ENCODE results near the gene ARMC3.
"Not testable (repeated sequence)": the region's sequence is repeated elsewhere in the genome, so short reads cannot be mapped to it uniquely, and the experiment has no call there.

The ARMC3 gene

DNA sequence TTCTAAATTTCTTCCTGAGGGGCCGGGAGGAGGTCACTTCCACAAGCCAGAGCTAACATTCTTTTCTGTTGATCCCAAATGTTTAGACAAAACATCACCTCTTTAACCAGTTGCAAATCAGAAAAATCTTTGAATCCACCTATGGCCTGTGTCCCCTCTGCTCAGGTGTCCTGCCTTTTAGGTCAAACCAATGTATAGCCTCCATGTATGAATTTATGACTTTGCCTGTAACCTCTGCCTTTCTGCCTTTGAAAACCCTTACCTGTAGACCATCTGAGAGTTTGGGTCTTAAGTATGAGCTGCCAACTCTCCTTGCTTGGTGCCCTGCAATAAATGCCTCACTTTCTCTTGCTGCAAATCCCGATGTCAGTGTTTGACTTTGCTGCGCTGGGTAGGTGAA is 123.4 kb downstream of the ARMC3 start:
- no peaks in the 10 kb centered on the region for H3K27me3 ChIP-seq (ENCODE audit: low read depth, low read length)
- no peak overlapping the region for H3K27ac ChIP-seq (ENCODE audit: low read length)
- peaks cover 0 to 6% of the 10 kb centered on the region in 2 donors for H3K4me1 ChIP-seq (ENCODE audit: control insufficient read depth in 1 of 2, insufficient read depth in 2 of 2, low read length in 2 of 2)
- H3K9me3 ChIP-seq (ENCODE audit: control insufficient read depth in 1 of 2, low read length in 2 of 2): no peaks in the 10 kb centered on the region
- no peaks in the 10 kb centered on the region for H3K36me3 ChIP-seq (ENCODE audit: control insufficient read depth in 1 of 2, insufficient read depth in 2 of 2, low read length in 2 of 2)
- no peak overlapping the region for H3K4me3 ChIP-seq (ENCODE audit: low read depth in 1 of 2, low read length in 2 of 2)

DNA sequence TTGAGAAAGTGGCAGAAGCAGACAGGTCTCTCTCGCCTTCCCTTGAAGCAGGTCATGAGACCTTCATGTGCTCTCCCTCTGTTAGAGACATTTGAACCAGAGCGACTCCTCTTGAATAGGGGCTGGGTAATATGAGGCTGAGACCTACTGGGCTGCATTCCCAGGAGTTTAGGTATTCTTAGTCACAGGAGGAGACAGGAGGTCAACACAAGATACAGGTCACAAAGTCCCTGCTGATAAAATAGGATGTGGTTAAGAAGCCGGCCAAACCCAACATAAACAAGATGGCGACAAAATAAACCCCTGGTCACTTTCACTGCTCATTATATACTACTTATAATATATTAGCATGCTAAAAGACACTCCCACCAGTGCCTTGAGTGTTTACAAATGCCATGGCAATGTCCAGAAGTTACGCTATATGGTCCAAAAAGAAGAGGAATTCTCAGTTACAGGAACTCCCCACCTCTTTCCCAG is 124.0 kb downstream of the ARMC3 start:
- peaks cover 0 to 6% of the 10 kb centered on the region in 2 donors for H3K4me1 ChIP-seq (ENCODE audit: control insufficient read depth in 1 of 2, insufficient read depth in 2 of 2, low read length in 2 of 2)
- no peaks in the 10 kb centered on the region for H3K36me3 ChIP-seq (ENCODE audit: control insufficient read depth in 1 of 2, insufficient read depth in 2 of 2, low read length in 2 of 2)
- no peak overlapping the region for H3K4me3 ChIP-seq (ENCODE audit: low read depth in 1 of 2, low read length in 2 of 2)
- no peaks in the 10 kb centered on the region for H3K9me3 ChIP-seq (ENCODE audit: control insufficient read depth in 1 of 2, low read length in 2 of 2)
- H3K27ac ChIP-seq (ENCODE audit: low read length): no peak overlapping the region
- H3K27me3 ChIP-seq (ENCODE audit: low read depth, low read length): no peaks in the 10 kb centered on the region

DNA sequence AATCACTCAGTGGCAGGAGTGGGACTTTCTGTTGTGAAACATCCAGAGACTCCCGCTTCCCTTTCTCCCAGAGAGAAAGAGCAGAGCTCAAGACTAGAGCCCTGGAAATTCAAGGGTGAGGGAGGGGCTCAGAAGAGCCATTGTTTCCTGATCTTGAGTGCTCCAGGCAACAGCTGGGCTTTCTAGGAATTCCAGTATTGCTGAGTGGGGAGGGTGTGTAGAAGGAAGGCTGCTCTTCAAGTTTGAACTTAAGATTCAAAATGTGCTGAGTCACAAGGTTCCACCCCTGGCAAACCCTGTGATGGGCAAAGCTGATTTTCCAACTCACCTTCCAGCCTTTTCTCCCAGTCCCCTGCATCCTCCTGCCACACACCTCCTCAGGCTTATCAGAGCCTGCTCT is 125.2 kb downstream of the ARMC3 start:
- no peaks in the 10 kb centered on the region for H3K9me3 ChIP-seq (ENCODE audit: control insufficient read depth in 1 of 2, low read length in 2 of 2)
- H3K27me3 ChIP-seq (ENCODE audit: low read depth, low read length): no peaks in the 10 kb centered on the region
- no peak overlapping the region for H3K27ac ChIP-seq (ENCODE audit: low read length)
- H3K36me3 ChIP-seq (ENCODE audit: control insufficient read depth in 1 of 2, insufficient read depth in 2 of 2, low read length in 2 of 2): no peaks in the 10 kb centered on the region
- H3K4me3 ChIP-seq (ENCODE audit: low read depth in 1 of 2, low read length in 2 of 2): no peak overlapping the region
- H3K4me1 ChIP-seq (ENCODE audit: control insufficient read depth in 1 of 2, insufficient read depth in 2 of 2, low read length in 2 of 2): peaks cover 0 to 6% of the 10 kb centered on the region in 2 donors

DNA sequence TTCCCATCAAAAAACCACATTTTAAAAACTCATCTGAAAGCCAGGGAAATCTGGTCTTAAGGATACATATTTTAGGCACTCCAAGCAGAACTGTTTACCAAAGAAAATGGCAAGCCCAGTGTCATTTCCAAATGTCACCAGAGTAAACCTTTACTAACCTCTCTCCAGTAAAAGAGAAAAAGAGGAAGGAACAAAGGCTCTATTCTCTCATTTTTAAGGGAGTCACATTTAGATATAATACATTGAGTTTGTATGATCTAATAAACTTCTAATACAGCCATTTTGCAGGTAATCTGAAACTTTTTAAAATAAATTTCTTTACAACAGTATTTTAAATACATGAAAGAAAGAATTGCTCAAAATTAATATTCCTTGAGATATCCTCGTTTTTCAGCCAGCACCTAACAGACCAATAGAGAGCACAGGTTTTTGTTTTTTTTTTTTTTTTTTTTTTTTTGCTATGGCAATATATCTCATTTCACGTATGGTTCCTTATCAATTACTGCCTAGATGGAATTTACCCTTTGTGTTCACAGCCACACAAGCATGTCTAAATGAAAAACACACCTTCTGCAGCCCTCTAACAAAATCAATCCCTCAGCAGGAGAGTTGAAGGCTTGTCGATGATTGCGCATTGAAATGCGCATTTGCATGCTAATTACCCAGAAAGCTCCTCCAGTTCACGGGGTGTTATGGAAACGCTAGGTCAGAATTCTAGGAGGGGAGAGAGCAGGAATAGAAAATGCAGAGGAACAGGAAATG is 127.8 kb downstream of the ARMC3 start:
- no peak overlapping the region for H3K4me3 ChIP-seq (ENCODE audit: low read depth in 1 of 2, low read length in 2 of 2)
- peaks cover 0 to 6% of the 10 kb centered on the region in 2 donors for H3K4me1 ChIP-seq (ENCODE audit: control insufficient read depth in 1 of 2, insufficient read depth in 2 of 2, low read length in 2 of 2)
- H3K27me3 ChIP-seq (ENCODE audit: low read depth, low read length): no peaks in the 10 kb centered on the region
- no peaks in the 10 kb centered on the region for H3K36me3 ChIP-seq (ENCODE audit: control insufficient read depth in 1 of 2, insufficient read depth in 2 of 2, low read length in 2 of 2)
- H3K27ac ChIP-seq (ENCODE audit: low read length): no peak overlapping the region
- peaks cover 0 to 3% of the 10 kb centered on the region in 2 donors for H3K9me3 ChIP-seq (ENCODE audit: control insufficient read depth in 1 of 2, low read length in 2 of 2)

DNA sequence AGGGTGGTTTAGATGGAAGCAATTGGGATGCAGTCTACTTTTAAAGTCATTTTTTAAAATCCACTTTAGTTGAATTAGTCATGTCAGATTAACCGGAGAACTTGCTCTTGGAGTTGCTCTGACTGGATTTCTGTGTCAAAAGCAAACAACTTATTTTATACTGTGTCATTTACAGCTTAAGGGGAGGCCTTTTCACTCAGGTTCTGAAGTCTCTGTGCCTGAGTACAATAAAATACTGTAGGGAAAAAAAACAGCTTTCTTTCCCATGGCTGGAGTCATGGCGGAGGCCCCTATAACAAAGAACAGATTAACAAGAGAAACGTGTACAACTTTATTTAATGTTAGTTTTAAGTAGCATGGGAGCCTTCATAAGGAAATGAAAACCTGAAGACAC is 128.3 kb downstream of the ARMC3 start:
- Histone ChIP-seq H3K27ac (ENCODE audit: low read length) (no peak overlapping the region), H3K9me3 (ENCODE audit: control insufficient read depth in 1 of 2, low read length in 2 of 2) (peaks cover 0 to 3% of the 10 kb centered on the region in 2 donors), H3K36me3 (ENCODE audit: control insufficient read depth in 1 of 2, insufficient read depth in 2 of 2, low read length in 2 of 2) (no peaks in the 10 kb centered on the region), H3K4me3 (ENCODE audit: low read depth in 1 of 2, low read length in 2 of 2) (no peak overlapping the region), H3K4me1 (ENCODE audit: control insufficient read depth in 1 of 2, insufficient read depth in 2 of 2, low read length in 2 of 2) (peaks cover 0 to 6% of the 10 kb centered on the region in 2 donors), H3K27me3 (ENCODE audit: low read depth, low read length) (no peaks in the 10 kb centered on the region)

DNA sequence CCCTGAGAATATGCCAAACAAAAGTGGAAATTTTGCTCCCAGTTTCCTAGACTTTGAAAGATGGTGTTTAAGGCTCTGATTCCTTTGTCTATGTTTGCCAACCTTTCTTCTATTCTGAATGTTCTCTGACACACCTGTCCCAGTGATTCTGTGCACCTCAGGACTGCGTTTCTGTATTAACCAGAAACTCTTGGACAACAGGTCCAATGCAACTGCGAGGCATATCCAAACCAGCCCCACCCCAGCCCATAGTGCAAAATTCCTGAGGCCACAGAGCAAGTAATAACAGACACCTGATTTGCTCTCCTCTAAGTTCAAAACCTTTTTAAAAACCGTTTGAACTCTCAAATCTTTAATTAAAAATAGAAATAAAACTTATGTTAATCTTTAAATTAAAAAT is 130.5 kb downstream of the ARMC3 start:
- H3K36me3 ChIP-seq (ENCODE audit: control insufficient read depth in 1 of 2, insufficient read depth in 2 of 2, low read length in 2 of 2): no peaks in the 10 kb centered on the region
- H3K27ac ChIP-seq (ENCODE audit: low read length): no peak overlapping the region
- peaks cover 0 to 6% of the 10 kb centered on the region in 2 donors for H3K4me1 ChIP-seq (ENCODE audit: control insufficient read depth in 1 of 2, insufficient read depth in 2 of 2, low read length in 2 of 2)
- peaks cover 0 to 3% of the 10 kb centered on the region in 2 donors for H3K9me3 ChIP-seq (ENCODE audit: control insufficient read depth in 1 of 2, low read length in 2 of 2)
- H3K27me3 ChIP-seq (ENCODE audit: low read depth, low read length): no peaks in the 10 kb centered on the region
- no peak overlapping the region for H3K4me3 ChIP-seq (ENCODE audit: low read depth in 1 of 2, low read length in 2 of 2)

DNA sequence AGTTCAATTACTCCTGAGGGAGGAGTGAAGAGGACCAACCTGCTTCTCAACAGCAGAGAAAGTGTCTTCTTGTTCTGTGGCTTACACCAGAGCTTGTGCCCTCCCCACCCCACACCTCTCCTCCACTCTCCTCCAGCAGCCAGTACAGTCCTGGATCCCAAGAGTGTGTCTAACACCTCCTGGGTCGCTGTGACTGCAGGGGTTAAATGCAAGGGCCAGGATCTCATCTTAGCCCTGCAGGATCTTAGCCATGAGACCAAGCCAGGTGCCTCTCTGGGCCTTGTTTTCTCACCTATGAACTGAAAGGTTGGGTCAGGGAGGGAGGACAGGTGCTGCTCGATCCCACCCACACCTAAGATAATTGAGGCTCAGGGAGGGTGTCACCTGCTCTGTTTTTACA is 133.1 kb downstream of the ARMC3 start:
- no peak overlapping the region for H3K4me3 ChIP-seq (ENCODE audit: low read depth in 1 of 2, low read length in 2 of 2)
- no peaks in the 10 kb centered on the region for H3K36me3 ChIP-seq (ENCODE audit: control insufficient read depth in 1 of 2, insufficient read depth in 2 of 2, low read length in 2 of 2)
- H3K9me3 ChIP-seq (ENCODE audit: control insufficient read depth in 1 of 2, low read length in 2 of 2): peaks cover 0 to 3% of the 10 kb centered on the region in 2 donors
- peaks cover 9 to 22% of the 10 kb centered on the region in 2 donors for H3K4me1 ChIP-seq (ENCODE audit: control insufficient read depth in 1 of 2, insufficient read depth in 2 of 2, low read length in 2 of 2)
- no peak overlapping the region for H3K27ac ChIP-seq (ENCODE audit: low read length)
- no peaks in the 10 kb centered on the region for H3K27me3 ChIP-seq (ENCODE audit: low read depth, low read length)

DNA sequence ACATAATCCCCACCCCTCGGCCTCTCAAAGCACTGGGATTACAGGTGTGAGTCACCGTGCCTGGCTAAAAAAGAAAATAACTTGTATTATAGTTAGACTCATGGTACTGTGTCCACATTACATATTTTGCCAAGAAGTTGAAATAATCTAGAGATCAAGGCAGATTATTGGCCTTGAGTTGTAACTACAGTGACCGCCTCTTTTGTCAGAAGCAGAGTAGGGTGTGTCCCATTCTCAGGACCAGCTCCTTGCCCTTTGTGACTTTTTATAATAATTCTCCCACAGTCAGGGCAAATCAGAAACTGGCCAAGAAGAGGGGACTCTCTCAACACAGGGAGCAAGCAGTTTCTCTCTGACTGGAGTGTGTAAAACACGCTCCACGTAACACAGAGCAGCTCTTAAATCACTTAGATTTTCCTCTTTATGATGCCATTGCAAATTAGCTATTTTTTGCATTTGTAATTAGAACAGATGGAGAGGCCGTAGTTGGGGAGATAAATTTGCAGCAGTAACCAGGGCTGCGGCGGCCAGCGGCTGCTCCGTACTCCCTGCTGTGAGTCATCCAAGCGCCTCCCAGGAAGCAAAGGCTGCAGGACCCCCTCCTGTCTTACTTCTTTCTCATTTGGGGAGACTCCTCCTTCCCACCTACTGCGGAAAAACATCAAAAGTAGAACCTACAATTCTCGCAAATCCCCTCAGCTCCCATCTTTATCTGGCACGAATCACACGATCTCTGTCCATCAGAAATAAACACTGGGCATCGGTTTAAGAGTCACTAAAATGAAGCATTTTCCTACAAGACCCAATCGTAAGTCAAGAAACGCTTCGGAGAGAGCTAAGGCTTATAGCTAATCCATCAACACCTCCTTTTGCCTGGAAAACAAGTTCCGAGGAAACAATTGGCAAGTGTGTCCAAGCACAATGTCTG is 135.5 kb downstream of the ARMC3 start:
- Histone ChIP-seq H3K4me1 (ENCODE audit: control insufficient read depth in 1 of 2, insufficient read depth in 2 of 2, low read length in 2 of 2) (peaks cover 10 to 30% of the 10 kb centered on the region in 2 donors), H3K27me3 (ENCODE audit: low read depth, low read length) (no peaks in the 10 kb centered on the region), H3K9me3 (ENCODE audit: control insufficient read depth in 1 of 2, low read length in 2 of 2) (peaks cover 0 to 3% of the 10 kb centered on the region in 2 donors), H3K4me3 (ENCODE audit: low read depth in 1 of 2, low read length in 2 of 2) (peak overlapping the region in 1 of 2 donors; percentile 40), H3K27ac (ENCODE audit: low read length) (no peak overlapping the region), H3K36me3 (ENCODE audit: control insufficient read depth in 1 of 2, insufficient read depth in 2 of 2, low read length in 2 of 2) (no peaks in the 10 kb centered on the region)

DNA sequence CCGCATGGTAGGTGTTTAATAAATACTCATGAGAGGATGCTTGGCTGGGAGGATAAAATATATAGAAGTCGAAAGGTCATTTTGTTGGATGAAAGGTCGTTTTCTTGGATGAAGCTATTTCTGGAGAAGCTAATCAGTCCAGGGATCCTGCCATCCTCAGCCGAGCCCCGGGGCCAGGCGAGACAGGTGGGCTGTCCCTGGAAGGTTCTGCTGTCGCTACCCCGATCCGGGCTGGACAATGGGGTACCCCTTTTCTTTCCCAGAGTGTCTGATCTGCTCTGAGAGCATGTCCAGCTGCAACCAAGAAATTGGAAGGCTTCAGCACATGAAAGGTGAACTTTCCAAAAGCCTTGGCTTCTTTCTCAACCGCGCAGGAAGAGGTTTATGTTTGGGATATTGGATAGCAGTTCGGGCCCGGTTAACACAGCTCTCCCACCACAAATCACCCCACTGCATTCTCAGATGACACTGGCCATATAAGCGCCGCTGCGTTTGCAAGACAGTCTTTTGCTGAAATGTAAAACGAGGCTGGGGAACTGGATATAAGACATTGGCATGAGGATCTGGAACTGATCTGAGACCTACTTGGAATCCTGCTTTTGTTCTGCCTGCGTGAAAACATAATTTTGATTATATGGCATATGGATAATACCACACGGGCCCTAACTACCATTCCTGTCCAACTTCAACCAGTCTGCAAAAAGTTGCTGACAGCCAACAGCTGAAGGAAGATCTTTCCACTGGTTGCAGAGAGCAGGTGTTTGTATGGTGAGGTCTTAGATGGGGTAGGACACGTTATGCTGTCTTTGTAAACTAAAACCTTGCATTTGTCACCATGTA is 136.3 kb downstream of the ARMC3 start:
- H3K4me3 ChIP-seq (ENCODE audit: low read depth in 1 of 2, low read length in 2 of 2): peak overlapping the region in 1 of 2 donors; percentile 40
- peaks cover 0 to 3% of the 10 kb centered on the region in 2 donors for H3K9me3 ChIP-seq (ENCODE audit: control insufficient read depth in 1 of 2, low read length in 2 of 2)
- H3K4me1 ChIP-seq (ENCODE audit: control insufficient read depth in 1 of 2, insufficient read depth in 2 of 2, low read length in 2 of 2): peaks cover 10 to 33% of the 10 kb centered on the region in 2 donors
- no peaks in the 10 kb centered on the region for H3K27me3 ChIP-seq (ENCODE audit: low read depth, low read length)
- H3K27ac ChIP-seq (ENCODE audit: low read length): no peak overlapping the region
- H3K36me3 ChIP-seq (ENCODE audit: control insufficient read depth in 1 of 2, insufficient read depth in 2 of 2, low read length in 2 of 2): no peaks in the 10 kb centered on the region

DNA sequence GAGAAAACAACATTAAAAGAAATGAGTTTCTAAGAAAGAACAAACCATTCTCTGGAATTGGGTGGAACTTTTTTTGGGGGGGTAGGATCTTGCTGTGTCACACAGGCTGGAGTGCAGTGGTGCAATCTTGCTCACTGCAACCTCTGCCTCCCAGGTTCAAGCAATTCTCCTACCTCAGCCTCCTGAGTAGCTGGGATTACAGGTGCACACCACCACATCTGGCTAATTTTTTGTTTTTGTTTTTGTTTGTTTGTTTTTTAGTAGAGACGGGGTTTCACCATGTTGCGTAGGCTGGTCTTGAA is 136.9 kb downstream of the ARMC3 start:
- H3K27ac ChIP-seq (ENCODE audit: low read length): not testable (repeated sequence)

More for the DNA sequence above, 136.9 kb downstream of the ARMC3 start:
- H3K4me1 ChIP-seq (ENCODE audit: control insufficient read depth in 1 of 2, insufficient read depth in 2 of 2, low read length in 2 of 2): peaks cover 10 to 33% of the 10 kb centered on the region in 2 donors
- H3K36me3 ChIP-seq (ENCODE audit: control insufficient read depth in 1 of 2, insufficient read depth in 2 of 2, low read length in 2 of 2); H3K4me3 ChIP-seq (ENCODE audit: low read depth in 1 of 2, low read length in 2 of 2); H3K27me3 ChIP-seq (ENCODE audit: low read depth, low read length); H3K9me3 ChIP-seq (ENCODE audit: control insufficient read depth in 1 of 2, low read length in 2 of 2): not testable (repeated sequence)

Data from muscle layer of duodenum (tissue), 2 donors.